ENCODE data around the gene PLOD1.
"Not testable (repeated sequence)": the region's sequence is repeated elsewhere in the genome, so short reads cannot be mapped to it uniquely, and the experiment has no call there.

GRCh38 chr1:11894501-11894900 lies 40.0 kb upstream of the PLOD1 start:
- not testable (repeated sequence) for TF ChIP-seq CTCF (conservative IDR thresholded peaks at IDR 0.05; ENCODE audit: low read length); EZH2phosphoT487 (IDR thresholded peaks at IDR 0.05; ENCODE audit: borderline replicate concordance)
